HS-27A (cell line): ENCODE measurements around the gene GPS2.
"Not testable (repeated sequence)": the region's sequence is repeated elsewhere in the genome, so short reads cannot be mapped to it uniquely, and the experiment has no call there.

Source experiments
- DNase-seq: peaks from one replicate; pipeline ENCODE4 v3.0.0-alpha.2; 2012; ENCODE audit warnings: low read depth, missing footprints

Gene GPS2

DNA sequence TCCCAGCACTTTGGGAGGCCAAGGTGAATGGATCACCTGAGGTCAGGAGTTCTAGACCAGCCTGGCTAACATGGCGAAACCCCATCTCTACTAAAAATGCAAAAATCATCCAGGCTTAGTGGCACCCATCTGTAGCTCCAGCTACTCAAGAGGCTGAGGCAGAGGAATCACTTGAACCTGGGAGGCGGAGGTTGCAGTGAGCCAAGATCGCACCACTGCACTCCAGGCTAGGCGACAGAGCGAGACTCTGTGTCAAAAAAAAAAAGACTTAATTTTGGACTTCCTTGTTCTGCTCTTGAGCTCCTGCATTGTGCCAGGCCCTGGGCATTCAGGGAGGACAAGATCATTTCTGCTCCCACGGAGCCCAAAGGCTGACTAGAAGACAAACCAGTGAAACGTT, 22.4 kb upstream of the GPS2 start:
- not testable (repeated sequence) for DNase-seq

- DNase-seq: no peak
Observed at GRCh38 chr17:7336240-7337175, 21.3 kb upstream of the GPS2 start, which contains the start of gene ACAP1. TSS of gene ACAP1 (plus strand) at chr17:7336529. CDS start at chr17:7336735, 206 bp downstream.

DNA sequence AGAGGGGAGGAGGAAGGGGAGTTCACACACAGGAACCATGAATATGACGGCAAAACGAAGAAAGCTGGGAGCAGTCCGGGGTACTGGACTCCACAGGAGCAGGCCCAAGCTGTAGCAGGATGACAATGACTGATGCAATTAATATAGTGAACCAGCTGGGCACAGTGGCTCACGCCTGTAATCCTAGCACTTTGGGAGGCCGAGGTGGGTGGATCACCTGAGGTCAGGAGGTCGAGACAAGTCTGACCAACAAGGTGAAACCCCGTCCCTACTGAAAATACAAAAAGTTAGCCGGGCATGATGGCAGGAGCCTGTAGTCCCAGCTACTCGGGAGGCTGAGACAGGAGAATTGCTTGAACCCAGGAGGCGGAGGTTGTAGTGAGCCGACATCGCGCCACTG, 20.6 kb upstream of the GPS2 start:
- not testable (repeated sequence) for DNase-seq

- DNase-seq: no peak
Observed at GRCh38 chr17:7334938-7335538, 19.9 kb upstream of the GPS2 start.

- not testable (repeated sequence) for DNase-seq
Observed at GRCh38 chr17:7332600-7333069, 17.5 kb upstream of the GPS2 start.

DNA sequence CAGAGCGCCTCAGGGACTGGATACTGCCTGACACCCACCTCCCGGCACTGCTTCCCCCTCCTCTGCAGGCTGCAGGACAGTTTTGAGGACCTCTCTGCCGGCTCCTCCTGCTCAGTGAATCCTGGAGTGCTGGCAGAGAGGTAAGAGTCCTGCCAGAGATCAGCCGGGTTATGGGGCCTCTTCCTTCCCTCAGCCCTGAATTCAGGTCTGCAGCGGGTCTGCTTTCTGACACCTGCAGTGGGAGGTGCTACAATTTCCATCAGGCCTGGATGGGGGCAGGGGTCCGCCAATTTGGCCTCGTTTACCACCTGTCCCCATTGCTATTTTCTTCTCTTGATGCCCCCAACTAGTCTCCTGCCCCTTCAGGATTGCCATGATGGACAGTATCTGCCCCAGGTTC, 17.0 kb upstream of the GPS2 start:
- no peak for DNase-seq

DNA sequence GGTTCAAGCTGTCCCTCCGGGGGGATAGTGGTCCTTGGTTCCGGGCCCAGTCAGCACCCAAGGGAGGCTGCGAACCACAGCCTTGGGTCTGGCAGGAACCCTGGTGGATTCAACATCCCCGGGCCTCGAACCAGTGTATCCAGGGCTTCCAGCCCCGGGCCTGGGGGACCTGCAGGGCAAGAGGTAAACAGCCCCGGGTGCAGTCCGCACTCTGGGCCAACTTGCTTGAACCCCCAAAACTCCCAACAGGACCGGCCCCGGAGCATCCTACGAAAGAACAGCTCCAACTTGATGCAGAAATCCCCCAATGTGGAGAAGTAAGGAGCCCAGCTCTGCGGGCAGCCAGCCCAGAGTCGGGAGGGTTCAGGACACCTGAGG, 15.5 kb upstream of the GPS2 start:
- DNase-seq: no peak

DNA sequence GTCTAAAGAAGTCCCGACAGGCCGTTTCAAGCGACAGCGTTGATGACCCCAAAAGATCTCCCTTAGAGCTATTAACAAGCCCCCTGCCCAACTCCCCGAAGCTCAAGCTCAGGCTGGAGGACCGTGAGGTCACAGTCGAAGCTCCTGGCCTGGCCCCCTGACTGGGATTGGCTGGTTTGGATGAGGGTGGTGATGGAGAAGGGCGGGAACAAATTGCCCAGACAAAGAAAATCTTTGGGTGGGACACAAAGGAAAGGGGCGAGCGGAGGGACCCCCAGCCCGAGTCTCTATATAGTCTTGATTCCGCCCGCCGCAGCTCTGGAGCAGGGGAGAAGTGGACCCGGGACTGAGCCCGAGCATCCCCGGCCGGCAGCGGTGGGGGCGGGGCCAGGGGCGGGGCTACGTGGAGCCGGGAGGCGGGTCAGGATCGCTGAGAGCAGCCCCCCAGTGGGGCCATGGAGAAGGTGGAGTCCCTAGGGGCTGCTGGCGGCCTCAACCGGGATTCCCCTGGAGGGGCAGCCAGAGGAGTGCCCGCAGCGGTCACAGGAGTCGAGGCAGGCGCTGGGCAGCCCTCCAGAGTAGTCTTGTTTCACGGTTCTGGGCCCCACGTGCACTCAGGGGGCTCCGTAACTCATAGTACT, 15.0 kb upstream of the GPS2 start:
- DNase-seq: peak; percentile 55

DNA sequence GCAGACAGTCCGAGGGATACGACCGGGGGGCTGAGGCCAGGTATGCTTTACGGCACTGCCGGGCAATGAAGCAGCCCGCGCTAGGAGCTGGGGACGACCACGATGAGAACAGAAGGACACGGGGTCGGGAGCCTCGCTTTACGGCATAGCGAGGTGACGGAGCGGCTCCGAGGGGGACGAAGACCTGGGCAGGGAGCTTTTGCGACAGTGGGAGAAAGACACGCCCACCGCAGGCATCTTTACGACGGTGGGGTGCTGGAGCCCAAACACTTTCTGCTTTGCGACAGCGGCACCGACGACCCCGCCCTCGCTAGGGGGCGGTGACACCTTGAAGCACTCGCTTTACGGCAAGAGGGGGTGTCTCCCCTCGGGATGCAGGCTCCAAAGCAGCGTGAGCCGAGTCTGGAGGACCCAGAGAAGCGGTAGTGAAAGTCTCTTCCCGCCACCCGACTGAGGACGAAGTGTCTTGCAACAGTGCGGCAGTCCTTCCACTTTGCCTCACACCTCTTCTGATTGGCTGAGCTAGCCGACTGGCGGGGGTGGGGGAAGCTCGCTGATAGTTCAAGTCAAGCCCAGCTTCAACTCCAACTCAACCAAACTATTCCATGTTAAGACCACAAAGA, 14.3 kb upstream of the GPS2 start:
- DNase-seq: peak; percentile 87

DNA sequence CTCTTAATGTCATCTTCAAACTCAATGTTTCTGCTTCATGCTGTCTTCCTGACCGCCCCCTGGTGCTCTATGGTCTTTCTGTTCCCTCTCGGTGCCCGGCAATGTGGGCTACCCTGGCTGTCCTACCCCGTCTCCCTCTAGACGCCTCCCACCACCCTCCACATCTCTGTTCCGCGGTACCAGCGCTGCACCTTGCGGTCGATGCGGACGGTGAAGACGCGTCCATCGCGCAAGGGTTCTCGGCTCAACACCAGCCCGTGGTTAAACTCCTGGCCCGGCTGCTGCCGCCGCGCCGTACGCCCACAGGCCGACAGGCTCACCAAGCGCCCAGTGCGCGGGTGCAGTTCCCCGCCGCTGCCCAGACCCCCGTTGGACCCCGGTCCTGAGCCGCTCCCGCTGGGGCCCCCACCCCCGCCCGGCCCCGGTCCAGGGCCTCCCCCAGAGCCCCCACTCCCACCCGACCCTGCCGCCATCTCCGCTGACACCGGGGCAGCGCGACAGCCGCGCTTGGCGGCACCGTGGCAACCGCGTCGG, 13.7 kb upstream of the GPS2 start, which contains the start of gene NEURL4:
TSS of gene NEURL4 (minus strand) at position 496 of the 534 bp plus-strand sequence. CDS start at position 473, 23 bp downstream.
- no peak for DNase-seq

DNA sequence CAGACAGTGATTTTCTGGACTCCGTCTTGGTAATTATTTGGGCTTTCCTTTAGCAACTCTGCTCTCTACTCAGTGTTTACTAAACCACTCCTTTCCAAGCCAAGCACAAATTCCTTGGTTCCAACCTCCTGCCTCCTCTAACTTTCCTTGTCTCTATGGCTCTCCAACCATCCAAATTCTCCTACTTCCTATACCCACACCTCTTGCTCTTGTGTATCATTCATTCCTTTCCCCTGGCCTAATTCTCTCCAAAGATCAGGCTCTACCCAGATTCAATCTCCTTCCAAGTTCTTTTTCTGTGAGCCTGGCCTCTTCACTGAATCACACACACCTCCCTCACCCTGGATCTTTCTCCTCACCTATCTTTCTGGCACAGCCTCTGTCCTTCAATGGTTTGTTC, 12.8 kb upstream of the GPS2 start:
- no peak for DNase-seq

DNA sequence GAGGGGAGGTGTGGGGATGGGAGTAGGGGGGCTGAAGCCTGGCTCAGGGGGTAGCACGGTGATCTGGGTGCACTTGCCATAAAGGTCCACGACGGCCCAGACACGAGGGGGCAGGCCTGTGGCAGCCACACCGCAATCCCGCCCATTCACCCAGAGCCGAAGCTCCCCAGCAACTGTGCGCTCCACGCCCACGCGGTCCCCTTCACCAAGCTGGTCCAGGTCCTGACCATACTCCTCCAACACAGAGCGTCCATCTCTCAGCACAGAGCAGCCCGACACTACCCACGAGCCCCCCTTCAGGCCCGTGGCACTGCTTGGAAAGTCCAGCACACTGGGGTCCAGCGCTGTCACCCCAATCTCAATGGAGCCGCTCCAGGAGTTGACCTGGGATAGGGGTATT, 12.3 kb upstream of the GPS2 start:
- DNase-seq: no peak

- DNase-seq: no peak
Observed at GRCh38 chr17:7327056-7327455, 11.9 kb upstream of the GPS2 start.

GRCh38 chr17:7326186-7326585, 11.0 kb upstream of the GPS2 start:
- no peak for DNase-seq

GRCh38 chr17:7325031-7325528, 9.9 kb upstream of the GPS2 start:
- no peak for DNase-seq

GRCh38 chr17:7324438-7324779, 9.2 kb upstream of the GPS2 start:
- DNase-seq: no peak

DNA sequence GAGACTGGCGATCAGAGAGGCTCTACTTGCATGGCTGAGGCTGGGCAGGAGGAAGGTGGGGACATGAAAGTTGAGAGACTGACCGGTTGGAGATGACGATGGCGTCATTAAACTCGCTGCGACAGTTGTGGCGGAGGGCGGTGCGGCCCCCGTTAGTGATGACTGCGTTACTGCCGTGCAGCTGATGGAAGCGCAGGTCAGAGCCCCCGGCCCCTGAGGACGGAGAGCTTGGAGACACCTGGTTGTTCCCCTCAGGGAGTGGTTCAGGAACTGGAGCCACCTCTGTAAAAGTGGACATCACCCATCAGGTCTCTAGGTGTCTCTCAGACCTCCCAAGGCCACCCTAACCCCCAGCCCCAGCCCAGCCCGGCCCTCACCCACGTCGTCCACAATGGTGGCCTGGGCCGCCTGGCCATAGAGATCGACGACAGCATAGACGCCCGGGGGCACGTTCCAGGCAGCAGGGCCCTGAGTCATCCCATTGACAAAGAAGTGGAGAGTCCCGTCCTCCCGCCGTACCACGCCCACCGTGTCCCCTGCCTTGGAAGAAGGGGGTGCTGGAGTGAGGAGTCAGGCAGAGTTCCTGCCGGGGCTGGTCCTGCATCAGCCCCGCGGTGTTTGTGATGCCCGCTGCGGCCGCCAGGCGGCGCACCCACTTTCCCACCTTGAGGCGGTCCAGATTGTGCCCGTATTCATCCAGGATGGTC, 8.7 kb upstream of the GPS2 start:
- DNase-seq: no peak

GRCh38 chr17:7322520-7323194, 7.5 kb upstream of the GPS2 start:
- DNase-seq: no peak

DNA sequence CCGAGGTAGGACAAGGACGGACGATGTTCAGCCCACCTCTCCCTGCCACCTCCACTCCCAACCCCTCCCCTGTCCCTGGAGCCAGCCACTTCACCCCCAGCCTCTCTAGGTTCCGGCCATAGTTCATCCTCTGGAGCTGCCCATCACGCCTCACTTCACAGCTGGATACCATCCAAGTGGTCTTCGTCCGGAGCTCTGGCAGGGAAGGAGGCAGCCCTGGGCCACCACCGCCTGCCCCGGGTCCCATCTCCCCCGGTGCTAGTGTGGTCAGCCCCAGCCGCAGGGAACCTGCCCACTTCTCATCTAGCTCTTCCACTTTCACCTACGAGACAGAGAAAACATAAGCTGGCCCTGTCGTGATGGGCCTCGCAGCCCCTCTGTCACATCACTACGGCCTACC, 6.3 kb upstream of the GPS2 start:
- no peak for DNase-seq

DNA sequence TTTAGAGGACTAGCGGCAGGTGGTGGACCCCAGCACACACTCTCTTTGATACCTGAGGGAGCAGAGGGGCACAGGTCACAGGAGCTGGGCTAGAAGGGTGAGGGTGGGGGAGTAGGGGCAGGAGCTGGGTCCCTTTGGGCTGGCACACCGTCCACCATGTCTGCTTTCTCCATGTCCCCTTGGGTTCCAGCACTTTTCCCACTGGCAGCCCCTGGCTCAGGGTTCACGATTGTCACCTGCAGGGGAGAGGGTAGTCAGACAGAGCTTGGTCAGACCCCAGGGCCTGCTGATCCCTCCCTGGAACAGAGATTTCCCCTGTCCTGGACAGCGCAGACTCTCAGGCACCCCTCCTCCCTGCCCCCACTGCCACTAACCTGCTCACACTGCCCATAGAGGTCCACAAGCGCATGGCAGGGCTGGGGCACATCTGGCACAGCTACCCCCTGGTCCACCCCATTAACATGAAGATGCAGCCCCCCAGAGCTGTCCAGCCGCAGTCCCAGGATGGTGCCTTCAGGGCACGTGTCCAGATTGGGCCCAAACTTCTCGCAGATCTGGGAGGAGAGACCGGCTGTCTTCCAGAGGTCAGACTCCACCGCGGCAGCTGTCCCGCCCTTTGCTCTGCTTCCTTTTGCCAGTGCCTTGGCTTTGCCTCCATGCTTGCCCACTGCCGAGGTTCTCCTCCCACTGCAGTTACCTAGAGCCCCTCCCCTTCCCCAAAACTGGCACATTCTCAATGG, 3.1 kb upstream of the GPS2 start:
- DNase-seq: no peak
